ES-I3 (cell line): ENCODE data around the gene FAM170B.

Source experiments
- H3K36me3 ChIP-seq: 2 replicates; pipeline ENCODE4 v1.6.1; 2013; ENCODE audit warnings: mild to moderate bottlenecking, low read length, control low read depth, moderate library complexity; ENCODE audit not compliant: insufficient read depth
- H3K4me1 ChIP-seq: 2 replicates; pipeline ENCODE4 v1.6.1; 2013; ENCODE audit warnings: mild to moderate bottlenecking, control low read depth, low read length; ENCODE audit not compliant: insufficient read depth
- H3K9ac ChIP-seq: 2 replicates; pipeline ENCODE4 v1.6.1; 2013; ENCODE audit warnings: low read depth, mild to moderate bottlenecking, low read length, moderate library complexity
- H3K9me3 ChIP-seq: 2 replicates; pipeline ENCODE4 v1.6.1; 2013; ENCODE audit warnings: mild to moderate bottlenecking, low read length, moderate library complexity; ENCODE audit not compliant: control insufficient read depth, insufficient read depth

The FAM170B gene

DNA sequence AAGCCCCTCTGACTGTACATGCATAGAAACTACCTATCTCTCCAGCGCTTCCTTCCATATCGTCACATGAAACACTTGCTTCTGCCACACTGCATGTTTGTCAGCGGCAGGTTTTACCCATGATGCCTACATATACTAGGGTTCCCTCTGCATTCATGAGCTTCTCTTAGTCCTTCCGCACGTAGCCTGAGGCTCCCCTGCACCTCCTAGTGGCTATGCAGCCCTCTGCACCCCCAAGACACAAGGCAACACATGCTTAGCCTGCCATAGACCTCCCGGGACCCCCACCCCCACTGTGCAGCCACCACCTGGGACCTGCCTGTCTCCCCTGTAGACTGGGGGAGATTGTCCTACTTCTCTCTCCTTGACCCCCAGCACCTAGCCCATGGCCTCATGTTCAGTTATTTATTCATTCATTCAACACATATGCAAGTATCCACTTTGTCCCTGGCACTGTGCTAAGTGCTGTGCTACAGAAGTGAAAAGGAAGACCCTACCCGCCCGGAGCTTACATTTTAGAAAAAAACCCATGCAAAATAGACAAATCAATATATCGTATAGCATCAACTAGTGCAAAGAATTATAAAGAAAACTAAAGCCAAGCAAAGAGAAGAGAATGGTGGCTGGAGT is 30.9 kb upstream of the FAM170B start:
- Histone ChIP-seq H3K9ac (no peak overlapping the region), H3K9me3 (no peaks in the 10 kb centered on the region), H3K36me3 (no peaks in the 10 kb centered on the region), H3K4me1 (peaks cover 4% of the 10 kb centered on the region; the same call in 1 of the 2 replicates)

DNA sequence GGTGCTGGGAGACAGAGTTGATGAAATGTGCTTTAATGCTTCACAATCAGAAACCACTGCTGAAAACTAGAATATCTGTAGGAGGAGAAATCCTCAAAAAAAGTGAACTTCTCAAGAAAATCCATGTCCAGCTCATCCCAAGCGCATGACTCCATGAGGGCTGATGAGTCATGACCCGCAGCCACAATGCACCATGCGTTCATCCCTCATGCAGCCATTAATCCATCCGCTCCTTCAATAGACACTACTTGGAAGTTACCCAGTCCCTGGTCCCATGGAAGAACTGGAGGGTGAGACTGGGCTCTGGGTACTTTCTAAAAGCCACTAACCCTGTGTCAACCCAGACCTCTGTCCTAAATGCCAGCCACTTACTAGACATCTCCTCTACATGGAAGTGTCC is 29.9 kb upstream of the FAM170B start:
- Histone ChIP-seq H3K9ac (no peak overlapping the region), H3K36me3 (no peaks in the 10 kb centered on the region), H3K9me3 (no peaks in the 10 kb centered on the region), H3K4me1 (peaks cover 4% of the 10 kb centered on the region; the same call in 1 of the 2 replicates)

DNA sequence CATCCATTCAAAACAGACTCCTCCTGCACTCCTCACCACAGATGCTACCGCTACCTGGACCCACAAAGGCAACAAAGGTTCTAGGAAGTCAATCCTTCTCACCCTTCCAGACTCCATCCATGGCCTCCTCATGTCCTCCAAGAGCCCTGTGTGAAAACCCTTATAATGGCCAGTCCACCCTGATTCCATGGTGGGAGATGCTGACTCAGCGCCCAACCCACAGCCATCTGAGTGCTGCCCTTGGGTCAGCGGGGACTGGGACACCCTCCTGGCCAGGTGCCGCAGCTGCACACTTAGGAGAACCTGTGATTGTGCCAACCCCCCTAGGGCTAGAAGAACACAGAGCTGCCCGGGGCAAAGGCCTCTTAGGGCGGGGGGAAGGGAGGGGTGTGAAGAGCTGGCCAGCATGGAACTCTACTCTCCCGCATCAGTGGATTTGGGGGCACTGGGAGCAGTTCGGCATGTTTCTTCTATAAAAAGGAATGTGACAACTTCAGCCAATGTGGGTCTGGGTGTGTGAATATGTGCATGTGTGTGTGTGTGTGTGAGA is 29.0 kb upstream of the FAM170B start:
- peaks cover 4% of the 10 kb centered on the region; the same call in 1 of the 2 replicates for H3K4me1 ChIP-seq
- H3K9me3 ChIP-seq, result no peaks in the 10 kb centered on the region
- no peak overlapping the region for H3K9ac ChIP-seq
- H3K36me3 ChIP-seq, result no peaks in the 10 kb centered on the region

DNA sequence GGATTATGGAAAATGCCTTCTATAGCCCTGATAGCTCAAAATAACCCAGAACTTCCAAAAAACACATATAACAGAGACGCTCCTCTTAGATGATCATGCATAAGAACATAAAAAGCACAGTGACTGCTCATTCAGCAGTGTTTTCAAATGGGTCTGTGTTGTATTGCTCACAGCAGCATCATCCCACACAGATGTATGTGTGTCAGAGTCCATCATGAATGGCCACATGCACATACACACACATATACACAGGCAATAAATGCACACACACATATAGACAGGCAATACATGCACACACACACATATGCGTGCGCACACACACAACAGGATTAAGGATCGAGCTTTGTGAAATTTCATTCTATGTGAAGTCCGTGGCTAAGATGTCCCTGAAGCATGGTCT is 28.2 kb upstream of the FAM170B start:
- Histone ChIP-seq H3K9me3 (no peaks in the 10 kb centered on the region), H3K4me1 (peaks cover 4% of the 10 kb centered on the region; the same call in 1 of the 2 replicates), H3K9ac (no peak overlapping the region), H3K36me3 (no peaks in the 10 kb centered on the region)

DNA sequence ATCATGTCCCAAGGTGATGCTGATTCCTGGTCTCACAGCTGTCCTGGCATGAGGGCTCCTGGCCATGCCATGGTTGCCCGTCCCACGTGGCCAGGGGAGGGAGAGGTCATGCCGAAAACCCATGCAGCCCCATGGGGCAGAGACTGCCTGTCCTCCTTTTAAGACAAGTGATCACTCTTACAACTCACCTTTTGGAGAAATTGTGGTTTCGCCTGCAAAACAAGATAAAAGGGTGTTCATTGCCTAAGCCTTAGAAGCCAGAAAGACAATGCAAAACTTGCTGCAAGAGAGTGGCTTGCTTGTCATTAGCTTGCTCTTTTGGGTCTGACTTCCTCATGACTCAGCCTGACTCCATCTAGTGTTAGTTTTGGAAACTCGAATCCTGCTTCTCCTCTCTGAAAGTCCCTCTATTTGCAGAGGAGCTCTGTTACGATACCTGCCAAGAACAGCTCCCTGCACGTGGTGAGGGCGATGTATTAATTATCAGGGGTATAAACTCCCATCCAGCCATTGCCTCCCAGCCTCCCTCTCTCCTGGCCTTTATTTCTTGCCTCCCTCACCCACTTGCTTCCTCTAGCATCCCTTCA is 27.7 kb upstream of the FAM170B start:
- H3K9ac ChIP-seq, result no peak overlapping the region
- H3K9me3 ChIP-seq, result no peaks in the 10 kb centered on the region
- no peaks in the 10 kb centered on the region for H3K36me3 ChIP-seq
- peaks cover 4% of the 10 kb centered on the region; the same call in 1 of the 2 replicates for H3K4me1 ChIP-seq

DNA sequence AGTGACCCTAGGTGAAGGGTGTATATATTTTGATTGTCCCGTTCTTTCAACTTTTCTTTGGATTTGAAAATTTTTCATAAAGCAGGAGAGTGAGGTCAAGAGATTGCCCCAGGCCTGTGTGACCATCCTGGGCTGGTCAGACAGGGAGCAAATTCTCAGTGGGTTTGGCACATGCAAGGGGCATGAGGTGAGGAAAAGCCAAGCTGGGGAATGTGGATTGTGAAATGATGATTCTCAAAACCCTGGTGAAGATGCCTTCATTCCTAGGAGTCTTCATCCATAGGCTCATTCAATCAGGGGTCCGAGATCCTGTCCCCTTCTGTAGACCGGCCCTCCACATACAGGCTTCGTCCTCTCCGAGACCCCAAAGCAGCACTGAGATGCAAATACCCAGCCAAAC is 27.0 kb upstream of the FAM170B start:
- no peaks in the 10 kb centered on the region for H3K36me3 ChIP-seq
- H3K9ac ChIP-seq, result no peak overlapping the region
- H3K9me3 ChIP-seq, result no peaks in the 10 kb centered on the region
- H3K4me1 ChIP-seq, result peaks cover 4% of the 10 kb centered on the region; the same call in 1 of the 2 replicates

DNA sequence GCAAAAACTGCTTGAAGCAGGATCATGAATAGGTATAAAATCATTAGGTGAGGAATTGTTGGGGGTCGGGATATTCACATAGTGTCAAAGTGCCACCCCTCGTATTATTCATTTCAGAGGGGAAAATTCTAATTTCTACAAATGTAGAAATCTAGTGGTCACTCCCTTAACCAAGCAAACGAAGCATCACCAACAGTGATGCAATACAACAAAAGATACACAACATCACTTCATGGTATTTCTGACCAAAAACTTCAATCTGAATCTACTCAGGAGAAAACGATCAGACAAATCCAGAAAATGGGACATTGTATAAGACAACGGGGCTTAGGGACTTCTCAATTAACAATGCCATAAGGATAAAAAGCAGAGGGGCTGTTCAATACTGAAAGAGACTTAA is 26.3 kb upstream of the FAM170B start:
- Histone ChIP-seq H3K9me3 (no peaks in the 10 kb centered on the region), H3K4me1 (peaks cover 4% of the 10 kb centered on the region; the same call in 1 of the 2 replicates), H3K36me3 (no peaks in the 10 kb centered on the region), H3K9ac (no peak overlapping the region)

DNA sequence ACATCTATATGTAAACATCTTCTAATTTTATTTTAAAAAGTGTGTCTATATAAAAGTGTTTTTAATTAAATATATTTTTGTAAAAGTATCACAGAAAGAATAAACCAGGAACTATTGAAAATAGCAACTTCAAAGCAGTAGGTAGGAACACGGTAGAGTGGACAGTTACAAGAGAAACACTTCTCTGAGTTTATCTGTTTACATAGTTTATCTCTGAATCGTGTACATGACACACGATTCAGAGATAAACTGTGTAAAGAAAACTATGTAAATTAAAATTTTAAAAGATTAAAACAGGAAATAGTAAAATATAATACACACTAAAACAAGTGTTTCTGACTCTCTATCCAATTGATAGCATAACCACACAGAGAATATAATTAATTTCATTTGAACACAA is 25.1 kb upstream of the FAM170B start:
- peaks cover 4% of the 10 kb centered on the region; the same call in 1 of the 2 replicates for H3K4me1 ChIP-seq
- no peaks in the 10 kb centered on the region for H3K36me3 ChIP-seq
- no peaks in the 10 kb centered on the region for H3K9me3 ChIP-seq
- H3K9ac ChIP-seq, result no peak overlapping the region

DNA sequence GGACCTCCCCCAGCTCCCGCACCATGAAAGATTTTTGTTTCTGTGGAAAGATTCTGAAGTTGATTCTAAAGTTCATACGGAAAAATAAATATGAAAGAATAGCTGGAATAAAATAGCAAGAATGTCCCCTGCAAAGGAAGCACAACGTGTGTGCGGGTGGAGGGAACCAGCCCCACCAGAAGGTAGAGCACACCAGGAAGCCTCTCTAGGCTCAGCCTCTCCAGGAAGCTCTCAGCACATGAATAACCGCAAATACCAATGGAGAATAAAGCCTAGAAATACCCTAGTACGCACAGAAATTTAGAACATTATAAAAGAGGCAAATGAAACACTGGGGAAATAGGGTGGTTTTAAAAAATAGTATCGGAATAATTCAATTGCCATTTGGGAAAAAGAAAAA is 24.6 kb upstream of the FAM170B start:
- H3K4me1 ChIP-seq, result peaks cover 4% of the 10 kb centered on the region; the same call in 1 of the 2 replicates
- H3K36me3 ChIP-seq, result no peaks in the 10 kb centered on the region
- H3K9ac ChIP-seq, result no peak overlapping the region
- no peaks in the 10 kb centered on the region for H3K9me3 ChIP-seq

DNA sequence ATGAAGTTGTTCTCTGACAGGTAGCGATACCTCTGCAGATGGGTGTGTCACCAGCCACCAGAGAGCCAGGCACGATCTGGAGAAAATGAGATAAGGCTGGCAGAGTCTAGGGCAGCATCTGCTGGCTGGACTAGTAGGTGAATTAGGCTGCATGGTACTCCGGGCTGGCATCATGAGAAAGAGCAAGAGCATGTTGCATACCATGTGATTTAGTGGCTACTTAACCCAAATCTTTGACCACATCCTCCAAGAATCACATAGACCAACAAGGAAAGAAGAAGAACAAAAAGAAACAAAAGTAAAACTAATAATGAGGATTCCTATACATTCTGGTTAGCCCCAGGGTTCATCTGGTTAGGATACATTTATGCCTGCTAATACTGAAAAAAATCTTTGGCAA is 23.4 kb upstream of the FAM170B start:
- no peak overlapping the region for H3K9ac ChIP-seq
- H3K36me3 ChIP-seq, result no peaks in the 10 kb centered on the region
- peaks cover 4% of the 10 kb centered on the region; the same call in 1 of the 2 replicates for H3K4me1 ChIP-seq
- H3K9me3 ChIP-seq, result no peaks in the 10 kb centered on the region

DNA sequence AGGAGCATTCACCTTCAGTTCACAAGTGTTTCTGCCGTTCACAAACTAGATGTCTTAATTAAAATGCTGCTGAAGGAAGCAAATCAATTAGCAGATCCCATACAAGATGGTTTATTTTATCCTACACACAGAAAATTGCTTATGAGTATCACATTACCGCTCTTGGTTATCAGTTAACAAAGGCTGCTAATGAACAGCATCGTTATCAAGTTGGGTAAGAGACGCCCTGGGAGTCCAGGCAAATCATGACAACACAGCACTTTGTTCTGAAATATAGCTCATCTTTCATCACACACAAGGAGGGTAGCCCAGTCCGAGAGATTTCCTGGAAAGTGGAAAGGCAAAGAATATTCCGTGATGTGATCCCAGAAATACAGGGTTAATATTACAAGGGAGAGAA is 20.8 kb upstream of the FAM170B start:
- no peaks in the 10 kb centered on the region for H3K4me1 ChIP-seq
- no peak overlapping the region for H3K9ac ChIP-seq
- H3K9me3 ChIP-seq, result no peaks in the 10 kb centered on the region
- H3K36me3 ChIP-seq, result no peaks in the 10 kb centered on the region

DNA sequence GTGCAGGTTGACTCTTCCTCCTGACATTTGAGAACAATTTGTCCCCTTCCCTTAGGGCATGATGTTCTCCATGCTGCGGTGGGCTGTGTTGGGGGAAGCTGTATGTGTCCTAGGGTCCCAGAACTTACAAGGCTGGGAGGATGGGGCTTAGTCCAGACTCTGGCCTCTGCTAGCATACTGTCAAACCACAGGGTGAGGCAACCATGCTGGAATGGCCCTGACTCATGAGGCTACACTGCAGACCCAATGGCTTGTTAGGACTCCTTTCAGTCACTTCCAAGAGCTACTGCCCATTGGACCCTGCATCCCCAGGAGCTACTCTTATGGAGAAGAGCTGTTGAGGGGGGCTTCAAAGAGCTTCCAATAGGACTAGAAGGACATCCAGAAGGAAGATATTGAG is 20.1 kb upstream of the FAM170B start:
- H3K4me1 ChIP-seq, result no peaks in the 10 kb centered on the region
- no peak overlapping the region for H3K9ac ChIP-seq
- H3K36me3 ChIP-seq, result no peaks in the 10 kb centered on the region
- no peaks in the 10 kb centered on the region for H3K9me3 ChIP-seq

DNA sequence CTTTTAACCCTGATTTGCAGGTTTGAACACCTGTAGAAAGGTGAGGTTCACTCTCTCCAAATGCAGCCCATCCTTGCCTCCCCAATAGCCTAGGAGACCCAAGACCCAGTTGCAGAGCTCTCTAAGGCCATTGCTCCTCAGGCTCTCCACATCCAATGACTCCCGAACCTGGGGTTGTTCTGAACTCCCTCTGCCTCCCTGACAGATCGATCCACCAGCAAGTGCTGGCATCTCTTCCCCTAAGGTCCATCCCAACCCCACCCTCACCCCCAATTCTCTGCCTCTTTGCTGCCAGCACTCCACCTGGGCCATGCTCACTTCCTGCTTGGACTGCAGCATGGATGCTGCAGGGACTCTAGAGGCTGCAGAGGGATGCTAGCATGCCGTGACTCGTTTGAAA is 19.3 kb upstream of the FAM170B start:
- Histone ChIP-seq H3K4me1 (no peaks in the 10 kb centered on the region), H3K36me3 (no peaks in the 10 kb centered on the region), H3K9ac (no peak overlapping the region), H3K9me3 (no peaks in the 10 kb centered on the region)

DNA sequence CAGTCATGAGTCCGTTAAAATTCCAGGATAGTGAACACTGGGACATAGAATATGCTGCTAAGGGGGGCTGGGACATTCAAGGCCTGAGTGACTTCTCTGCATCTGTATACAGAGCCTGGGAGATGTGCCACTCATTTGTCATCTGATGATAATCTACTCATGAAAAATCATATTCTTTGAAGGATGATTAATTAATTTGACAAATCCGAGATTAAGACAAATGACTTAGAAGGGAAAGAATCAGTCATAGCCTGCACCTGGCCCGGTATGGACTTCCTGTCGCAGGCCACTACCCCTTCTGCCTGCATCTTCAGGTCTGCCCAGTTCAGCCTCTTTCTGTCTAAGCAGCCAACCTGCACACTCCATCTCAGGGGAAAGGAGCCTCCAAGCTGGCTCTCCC is 18.8 kb upstream of the FAM170B start:
- Histone ChIP-seq H3K4me1 (no peaks in the 10 kb centered on the region), H3K9ac (no peak overlapping the region), H3K9me3 (no peaks in the 10 kb centered on the region), H3K36me3 (no peaks in the 10 kb centered on the region)

DNA sequence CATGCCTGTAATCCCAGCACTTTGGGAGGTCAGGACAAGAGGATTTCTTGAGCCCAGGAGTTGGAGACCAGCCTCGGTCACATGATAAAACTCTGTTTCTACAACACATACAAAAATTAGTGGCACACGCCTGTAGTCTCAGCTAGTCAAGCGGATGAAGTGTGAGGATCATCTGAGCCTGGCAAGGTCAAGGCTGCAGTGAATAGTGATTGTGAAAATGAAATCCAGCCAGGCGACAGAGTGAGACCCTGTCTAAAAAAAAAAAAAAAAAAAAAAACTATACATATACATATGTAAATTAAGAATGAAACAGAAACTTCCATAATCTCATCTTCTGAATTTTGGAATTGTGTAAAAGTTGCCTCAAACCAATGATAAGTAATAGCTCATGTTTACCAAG is 18.2 kb upstream of the FAM170B start:
- Histone ChIP-seq H3K9me3 (no peaks in the 10 kb centered on the region), H3K4me1 (no peaks in the 10 kb centered on the region), H3K36me3 (no peaks in the 10 kb centered on the region), H3K9ac (no peak overlapping the region)
